CD4-positive, alpha-beta T cell treated with Interleukin-6 for 4 hours (primary cell): ENCODE data around the gene NR3C2.

Experiments used
- DNase-seq: peaks from one replicate; pipeline ENCODE4 v3.0.0-alpha.2; 2020; ENCODE audit warnings: mixed read lengths

NR3C2 gene

GRCh38 chr4:148441986-148442831, at the start of gene NR3C2:
NR3C2 (minus strand) TSS chr4:148442414.
- DNase-seq, result peak; percentile 98

- DNase-seq, result no peak
Measured at GRCh38 chr4:148487181-148487580, 45.0 kb upstream of the NR3C2 start.

GRCh38 chr4:148481636-148482035, 39.4 kb upstream of the NR3C2 start:
- no peak for DNase-seq

- DNase-seq, result no peak
Measured at GRCh38 chr4:148477276-148477675, 35.1 kb upstream of the NR3C2 start.

- no peak for DNase-seq
Measured at GRCh38 chr4:148469938-148470337, 27.7 kb upstream of the NR3C2 start.

- no peak for DNase-seq
Measured at GRCh38 chr4:148454835-148455234, 12.6 kb upstream of the NR3C2 start.

- DNase-seq, result no peak
Measured at GRCh38 chr4:148453833-148454232, 11.6 kb upstream of the NR3C2 start.

GRCh38 chr4:148452970-148453369, 10.8 kb upstream of the NR3C2 start:
- no peak for DNase-seq

GRCh38 chr4:148449921-148450320, 7.7 kb upstream of the NR3C2 start:
- no peak for DNase-seq

- DNase-seq, result no peak
Measured at GRCh38 chr4:148448141-148448540, 5.9 kb upstream of the NR3C2 start.

- DNase-seq, result peak; percentile 52
Measured at GRCh38 chr4:148447681-148448080, 5.5 kb upstream of the NR3C2 start.

GRCh38 chr4:148445860-148446330, 3.7 kb upstream of the NR3C2 start:
- DNase-seq, result no peak

- DNase-seq, result peak; percentile 79
Measured at GRCh38 chr4:148445071-148445859, 3.1 kb upstream of the NR3C2 start.

GRCh38 chr4:148444296-148445070, 2.3 kb upstream of the NR3C2 start:
- DNase-seq, result peak; percentile 58

- peak; percentile 44 for DNase-seq
Measured at GRCh38 chr4:148443512-148444295, 1.5 kb upstream of the NR3C2 start.

- DNase-seq, result no peak
Measured at GRCh38 chr4:148442832-148443511, 758 bp upstream of the NR3C2 start.

GRCh38 chr4:148441624-148441985, 609 bp downstream of the NR3C2 start:
- peak; percentile 4 for DNase-seq

GRCh38 chr4:148438047-148438446, 4.2 kb downstream of the NR3C2 start:
- no peak for DNase-seq

- DNase-seq, result no peak
Measured at GRCh38 chr4:148437439-148437838, 4.8 kb downstream of the NR3C2 start.

- DNase-seq, result no peak
Measured at GRCh38 chr4:148436512-148436911, 5.7 kb downstream of the NR3C2 start.

- no peak for DNase-seq
Measured at GRCh38 chr4:148435654-148436406, 6.4 kb downstream of the NR3C2 start.
